ENCODE data around the gene RAD51B.
"Not testable (repeated sequence)": the region's sequence is repeated elsewhere in the genome, so short reads cannot be mapped to it uniquely, and the experiment has no call there.

The RAD51B gene

DNA sequence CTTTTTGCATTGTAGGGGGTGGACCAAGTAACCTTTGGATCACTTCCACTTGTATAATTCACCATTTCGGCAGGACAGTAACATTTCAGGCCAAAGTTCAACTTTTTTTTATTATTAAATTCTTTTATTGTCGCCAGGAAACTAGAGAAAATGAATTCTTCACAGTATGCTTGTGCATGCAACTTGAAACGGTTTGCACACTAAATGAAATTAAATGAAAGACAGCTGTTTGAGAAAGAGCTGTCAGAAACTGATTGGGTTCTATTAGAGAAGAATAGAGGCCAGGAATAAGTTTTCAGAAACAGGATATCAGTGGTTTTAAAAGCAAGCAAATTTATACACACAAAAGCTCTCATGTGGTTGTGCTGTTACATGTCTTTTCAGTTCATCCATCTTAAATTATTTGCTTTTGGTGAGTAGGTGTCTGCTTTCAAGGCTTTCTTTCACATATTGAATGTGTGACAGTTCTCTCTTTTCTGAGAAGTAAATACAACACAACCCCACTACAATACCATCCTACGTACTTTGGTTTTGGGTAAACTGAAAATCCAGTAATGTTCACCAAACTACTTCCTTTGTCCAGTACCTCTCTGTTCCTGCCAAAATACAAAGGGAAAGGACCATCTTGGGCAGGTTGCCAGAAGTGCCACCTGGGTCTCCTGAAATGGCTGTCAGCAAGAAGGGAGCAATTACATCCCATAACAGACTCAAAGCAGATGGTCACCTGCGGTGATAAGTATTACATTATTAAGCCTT, 291.7 kb downstream of the RAD51B start:
- no peak for DNase-seq (ENCODE audit: low read depth in 3 of 3)

DNA sequence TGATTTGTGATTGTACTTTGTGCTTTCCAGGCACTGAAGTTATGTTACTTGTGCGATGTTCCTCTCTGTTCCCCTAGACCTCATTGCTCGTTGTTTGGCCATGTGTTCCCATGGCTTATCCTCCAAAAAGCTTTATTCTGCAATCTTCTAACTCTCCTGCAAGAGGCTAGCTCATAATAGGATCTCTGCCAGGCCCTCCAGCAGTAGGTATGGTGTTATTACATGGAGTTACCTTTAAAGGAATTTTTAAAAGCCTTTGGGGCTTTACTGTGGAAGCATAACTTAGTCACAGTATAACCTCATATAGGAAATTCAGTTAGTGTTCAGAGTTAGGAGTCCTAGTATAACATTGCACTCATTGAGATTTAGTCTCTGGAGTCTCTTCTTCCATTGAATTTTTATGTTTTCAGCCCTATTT, 292.3 kb downstream of the RAD51B start:
- DNase-seq (ENCODE audit: low read depth in 3 of 3): no peak

DNA sequence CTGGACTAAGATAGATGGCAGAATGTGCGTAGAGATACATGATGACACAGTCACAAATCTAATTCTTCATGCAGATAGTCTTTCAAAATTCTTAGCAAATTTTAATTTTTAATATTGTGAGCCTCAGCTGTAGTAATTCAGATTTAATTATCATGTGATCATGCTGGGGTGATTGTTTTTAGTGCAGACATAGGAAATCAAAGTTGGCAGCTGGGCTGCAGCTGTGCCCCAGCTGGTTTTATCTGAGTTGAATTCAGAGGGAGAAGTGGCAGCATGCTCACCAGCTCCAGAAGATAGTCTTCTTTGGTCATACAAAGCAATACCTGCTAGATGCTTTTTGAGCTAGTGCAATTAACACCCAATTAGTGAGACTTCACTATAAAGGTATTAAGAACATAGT, 292.9 kb downstream of the RAD51B start:
- no peak for DNase-seq (ENCODE audit: low read depth in 3 of 3)

DNA sequence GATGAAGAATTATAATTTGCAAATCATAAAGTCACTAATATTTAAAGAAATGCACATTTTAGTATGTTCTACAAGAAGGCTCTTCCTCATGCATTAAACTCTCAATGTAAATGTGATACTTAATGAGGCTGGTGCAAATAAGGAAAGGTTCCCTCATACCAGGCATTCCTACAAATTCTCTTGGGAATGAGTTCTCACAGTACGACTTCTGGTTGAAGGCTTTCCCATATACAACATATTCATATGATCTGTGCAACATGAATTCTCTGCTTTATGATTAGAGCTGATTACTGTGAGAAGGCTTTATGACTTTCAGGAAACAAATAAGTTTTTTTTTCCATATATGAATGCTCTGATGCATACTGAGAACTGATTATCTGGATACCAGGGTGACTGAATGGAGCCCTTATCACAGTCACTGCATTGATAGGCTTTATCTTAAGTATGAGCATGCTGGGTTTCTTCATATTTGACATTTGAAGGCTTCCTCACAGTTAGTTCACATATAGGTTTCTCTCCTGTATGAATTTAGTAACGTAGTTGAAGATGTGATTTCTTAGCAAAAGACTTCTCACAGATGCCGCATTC, 293.9 kb downstream of the RAD51B start:
- no peak for DNase-seq (ENCODE audit: low read depth in 3 of 3)

DNA sequence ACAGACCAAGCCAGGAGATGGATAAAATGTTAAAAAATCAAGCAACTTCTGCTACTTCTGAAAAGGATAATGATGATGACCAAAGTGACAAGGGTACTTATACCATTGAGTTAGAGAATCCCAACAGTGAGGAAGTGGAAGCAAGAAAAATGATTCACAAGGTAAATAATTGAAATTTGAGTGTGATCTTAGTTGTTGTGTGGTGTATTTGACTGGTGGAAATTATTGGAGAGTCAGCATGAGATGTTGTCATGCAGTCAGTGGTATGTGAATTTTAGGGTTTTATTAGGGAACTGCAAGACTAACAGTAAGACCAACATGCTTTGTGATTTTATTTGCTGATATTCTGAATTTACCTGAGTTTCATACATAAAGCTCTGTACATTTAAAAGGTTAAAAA, 296.4 kb downstream of the RAD51B start:
- not testable (repeated sequence) for DNase-seq (ENCODE audit: low read depth in 3 of 3)

DNA sequence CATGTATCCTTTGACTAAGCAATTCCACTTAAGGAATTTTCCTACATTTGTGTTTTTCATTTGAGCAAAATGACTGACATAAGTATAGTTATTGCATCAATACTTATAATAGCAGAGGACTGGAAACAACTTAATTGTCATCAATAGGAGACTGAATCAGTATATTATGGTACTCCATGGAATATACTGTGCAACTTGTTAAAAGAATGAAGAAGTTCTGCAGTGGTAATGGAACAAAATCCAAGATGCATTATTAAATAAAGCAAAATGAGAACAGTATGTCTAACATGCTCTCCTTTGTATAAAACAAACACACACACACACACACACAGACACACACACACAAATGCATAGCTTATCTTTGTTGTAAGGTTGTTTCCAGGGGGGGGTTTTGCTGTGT, 303.1 kb downstream of the RAD51B start:
- DNase-seq (ENCODE audit: low read depth in 3 of 3): no peak

DNA sequence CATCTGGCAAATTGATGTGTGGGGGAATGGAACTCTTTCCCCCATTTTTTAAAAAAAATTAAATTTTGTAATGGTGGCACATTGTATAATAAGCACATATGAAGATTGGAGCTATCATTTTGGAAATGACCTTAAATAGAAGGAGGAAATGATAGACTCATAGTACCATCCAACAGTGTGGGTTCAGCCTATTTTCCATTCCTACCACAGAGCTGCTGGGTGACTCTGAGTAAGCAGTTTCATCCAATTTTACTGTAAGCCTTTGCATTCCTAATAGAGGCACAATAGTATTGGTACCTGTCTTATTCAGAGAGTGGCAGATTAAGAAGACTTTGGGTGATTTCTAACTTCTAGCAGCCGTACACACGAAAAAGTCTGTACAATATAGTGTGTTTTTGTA, 304.5 kb downstream of the RAD51B start:
- DNase-seq (ENCODE audit: low read depth in 3 of 3): no peak

DNA sequence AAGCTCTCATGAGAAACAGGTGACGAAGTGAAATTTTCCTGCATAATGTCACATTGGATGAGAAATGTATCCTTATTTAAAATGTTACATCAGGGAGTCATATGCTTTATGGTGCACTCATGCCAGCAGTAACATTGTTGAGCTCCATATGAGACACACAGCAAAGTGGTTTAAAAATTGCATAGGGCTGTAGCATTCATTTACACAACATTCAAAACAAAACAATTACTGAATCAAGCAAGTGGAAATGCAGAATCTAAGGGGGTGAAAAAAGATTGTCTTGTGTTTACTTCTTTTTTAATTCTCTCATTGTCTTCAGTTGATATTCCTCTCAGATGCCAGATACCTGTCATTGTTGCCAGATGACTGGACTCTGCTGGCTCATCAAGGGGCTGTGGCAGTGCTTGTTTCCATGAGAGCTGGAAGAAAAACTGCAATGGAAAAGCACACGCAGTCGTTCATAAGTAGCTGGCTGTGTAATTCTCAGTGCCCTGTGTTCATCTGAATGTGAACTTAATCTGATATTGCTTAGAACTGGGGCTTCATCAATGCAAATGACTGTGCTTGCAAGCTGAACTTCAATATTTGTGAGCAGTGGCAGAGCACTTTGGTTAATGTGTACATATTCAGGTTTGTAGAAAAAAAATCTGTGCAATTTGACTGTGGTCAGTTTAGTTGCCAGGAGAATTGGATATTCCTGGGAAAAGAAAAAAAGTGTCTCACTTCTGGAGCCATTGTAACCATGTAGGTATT, 305.6 kb downstream of the RAD51B start:
- DNase-seq (ENCODE audit: low read depth in 3 of 3): no peak

DNA sequence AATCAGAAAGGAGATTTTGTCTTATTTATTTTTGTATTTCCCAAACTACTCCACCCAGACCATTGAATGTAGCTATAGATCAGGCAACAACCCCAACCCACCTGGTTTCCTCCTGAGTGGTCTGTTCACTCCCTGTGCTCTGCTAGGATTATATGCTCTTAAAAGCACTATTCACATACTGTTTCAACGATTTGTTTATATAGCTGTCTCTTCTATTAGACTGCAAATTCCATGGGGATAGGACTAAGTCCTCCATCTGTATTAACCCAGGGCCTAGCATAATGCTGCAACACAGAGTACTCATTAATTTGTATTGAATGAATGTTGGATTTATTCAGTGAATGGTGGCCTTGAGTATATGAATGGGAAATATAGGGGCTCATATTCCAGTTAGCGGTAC, 307.6 kb downstream of the RAD51B start:
- DNase-seq (ENCODE audit: low read depth in 3 of 3): no peak

DNA sequence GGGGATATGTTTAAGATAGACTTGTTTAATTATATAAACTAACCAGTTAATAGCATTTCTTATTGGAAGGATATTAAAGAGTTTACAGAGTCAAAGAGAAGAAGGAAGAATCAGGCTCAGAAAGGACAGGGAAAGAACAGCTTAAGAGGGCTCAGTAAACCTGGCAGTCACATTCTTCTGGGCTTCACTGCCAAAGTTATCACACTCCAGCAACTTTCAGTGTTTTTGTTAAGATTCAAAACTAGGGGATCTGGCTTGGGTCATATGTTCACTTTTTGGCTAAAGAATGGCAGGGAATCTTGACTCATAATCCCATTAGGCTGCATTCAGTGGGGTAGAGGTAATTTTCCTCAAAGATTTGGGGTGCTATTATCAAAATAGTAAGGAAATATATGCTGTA, 312.3 kb downstream of the RAD51B start:
- DNase-seq (ENCODE audit: low read depth in 3 of 3): no peak

DNA sequence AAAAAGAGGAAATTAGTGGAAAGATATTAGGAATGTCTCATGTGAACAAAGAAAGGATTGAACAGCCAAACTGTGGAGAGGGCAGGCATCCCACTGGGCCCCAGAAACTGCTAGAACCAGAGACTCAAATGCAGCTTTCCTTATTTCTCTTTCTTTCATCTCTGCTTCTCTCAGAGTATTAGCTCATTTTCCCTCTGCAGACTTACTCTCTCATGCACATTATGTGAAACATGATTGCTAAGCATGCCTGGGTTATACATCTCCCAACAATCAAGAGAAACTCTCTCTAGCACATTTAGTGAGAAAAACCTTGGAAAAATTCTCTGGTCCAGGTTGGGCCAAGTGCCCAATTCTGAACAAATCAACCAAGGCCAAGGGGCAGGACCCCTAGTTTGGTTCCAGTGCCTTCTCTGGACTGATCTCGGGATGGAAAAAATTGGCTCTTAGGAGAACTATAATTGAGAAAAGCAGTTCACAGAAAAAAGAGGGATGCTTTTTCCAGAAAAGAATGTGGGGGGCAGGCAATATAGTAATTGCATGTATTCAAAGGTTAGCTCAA, 313.1 kb downstream of the RAD51B start:
- no peak for DNase-seq (ENCODE audit: low read depth in 3 of 3)

DNA sequence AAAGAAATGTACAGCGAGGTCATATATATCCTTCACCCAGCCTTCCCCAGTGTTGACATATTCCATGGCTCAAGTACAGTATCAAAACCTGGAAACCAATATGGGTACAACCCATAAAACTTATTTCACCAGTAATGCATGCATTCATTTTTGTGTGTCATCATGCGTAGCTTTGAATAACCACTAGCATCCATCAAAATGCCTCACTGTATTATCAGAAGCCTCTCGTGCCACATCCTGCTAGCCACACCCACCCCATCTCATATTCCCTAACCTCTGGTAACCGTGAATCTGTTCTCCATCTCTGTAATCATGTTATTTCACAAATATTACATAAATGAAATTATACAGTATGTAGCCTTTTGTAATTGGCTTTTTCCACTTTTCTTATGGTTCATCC, 314.3 kb downstream of the RAD51B start:
- DNase-seq (ENCODE audit: low read depth in 3 of 3): no peak

DNA sequence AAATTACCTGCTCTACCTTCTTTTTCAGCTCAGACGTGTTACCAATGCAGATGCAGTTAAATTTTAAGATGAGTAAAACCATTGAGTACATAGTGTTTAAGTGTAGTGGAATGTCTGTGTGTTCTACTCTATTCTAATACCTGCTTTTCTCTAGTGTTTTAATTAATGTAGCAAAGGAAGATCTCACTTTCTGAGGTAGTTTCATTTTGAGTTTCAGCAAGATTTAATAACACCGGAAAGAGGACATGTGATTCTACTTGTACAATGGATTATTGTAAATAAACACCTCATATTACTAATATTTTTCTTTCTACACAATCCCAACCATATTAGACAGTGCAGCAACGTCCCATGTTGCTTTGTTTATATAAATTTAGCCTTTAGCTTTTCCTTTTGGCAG, 315.4 kb downstream of the RAD51B start:
- DNase-seq (ENCODE audit: low read depth in 3 of 3): no peak

DNA sequence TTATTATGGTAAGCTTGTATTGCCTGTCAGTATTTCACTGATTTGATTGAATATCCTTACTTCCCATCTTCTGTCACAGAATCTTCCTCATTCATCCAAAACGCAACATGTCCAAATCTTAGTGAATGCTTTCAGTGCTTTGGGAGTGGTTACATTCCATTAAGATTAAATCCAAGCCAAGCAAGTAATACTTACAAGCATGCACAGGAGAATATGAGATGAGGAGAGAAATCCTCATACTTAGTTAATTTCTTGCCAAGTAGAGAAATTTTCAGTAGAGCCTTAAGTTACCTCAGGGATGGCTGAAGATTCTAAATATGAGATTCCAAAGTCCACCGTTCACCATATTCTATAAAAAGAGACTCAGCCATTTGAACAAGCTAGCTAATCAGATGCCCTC, 316.0 kb downstream of the RAD51B start:
- no peak for DNase-seq (ENCODE audit: low read depth in 3 of 3)

DNA sequence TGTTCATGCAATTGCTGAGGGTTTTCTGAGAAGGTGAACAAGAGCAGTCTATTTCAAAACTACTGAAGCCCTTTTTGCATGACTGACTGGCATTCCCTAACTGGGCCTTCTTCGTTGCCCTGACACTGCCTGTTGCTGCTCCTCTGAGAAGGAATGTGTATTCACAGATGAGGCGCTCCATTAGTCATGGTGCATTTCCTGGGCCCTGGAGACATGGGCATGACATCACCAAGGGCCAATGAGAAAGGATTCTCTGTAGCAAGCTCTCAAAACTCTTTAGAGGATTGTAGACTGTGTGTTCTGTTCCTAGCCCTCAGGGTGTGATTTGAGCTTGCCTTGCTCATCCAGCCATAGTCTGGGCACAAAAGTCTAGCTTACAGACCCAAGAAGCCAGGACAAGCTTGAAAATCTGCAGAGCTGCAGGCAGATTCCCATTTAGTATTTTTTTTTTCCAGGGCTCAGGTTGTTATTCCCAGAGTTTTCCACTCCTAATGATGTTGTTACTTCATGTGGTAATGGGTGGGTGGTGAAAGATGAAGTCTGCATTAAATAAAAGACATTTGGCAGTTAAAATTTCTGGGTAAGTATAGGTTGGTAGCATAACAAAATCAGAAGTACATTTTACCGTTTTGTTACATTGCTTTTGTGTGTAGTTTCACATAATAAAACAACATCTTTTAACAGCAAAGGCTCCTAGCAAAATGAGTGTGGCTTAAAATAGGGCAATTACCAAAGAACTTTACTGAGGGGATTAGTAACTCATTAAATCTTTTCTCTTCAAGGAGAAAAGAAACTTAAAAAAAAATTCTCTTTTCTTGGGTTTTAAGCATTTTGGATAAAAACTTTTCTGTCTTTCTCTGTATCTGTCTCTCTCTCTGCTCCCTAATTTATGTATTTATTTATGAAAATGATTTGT, 318.4 kb downstream of the RAD51B start:
- no peak for DNase-seq (ENCODE audit: low read depth in 3 of 3)

DNA sequence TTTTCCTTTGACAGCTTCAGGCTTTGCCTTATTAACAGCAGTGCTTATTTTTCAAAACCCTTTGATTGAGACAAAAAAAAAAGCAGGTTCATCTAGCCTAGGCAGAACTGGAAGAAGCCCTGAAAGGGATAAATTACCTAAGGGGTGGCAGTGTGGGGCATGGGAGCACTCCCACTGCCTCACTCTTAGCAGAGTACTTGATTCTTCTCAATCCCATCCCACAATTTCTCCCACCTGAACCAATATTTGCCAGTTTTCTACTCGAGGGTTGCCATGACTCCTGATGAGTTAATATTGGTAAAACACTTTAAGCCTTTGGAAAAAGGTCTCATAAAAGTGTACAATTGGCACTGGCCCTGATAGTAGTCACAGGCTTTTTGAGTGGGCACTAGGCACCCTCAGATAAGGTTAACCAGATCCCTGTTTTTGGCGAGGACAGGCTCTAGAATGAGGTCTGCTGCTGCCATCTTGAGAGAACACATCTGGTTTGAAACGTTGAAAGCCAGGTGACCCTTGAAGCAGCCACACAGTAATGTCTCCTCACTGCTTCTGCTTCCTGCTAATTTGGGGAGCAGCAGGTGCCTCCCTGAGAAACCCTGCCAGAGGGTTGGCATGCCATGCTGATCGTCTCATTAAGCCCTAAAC, 320.0 kb downstream of the RAD51B start:
- DNase-seq (ENCODE audit: low read depth in 3 of 3): no peak

DNA sequence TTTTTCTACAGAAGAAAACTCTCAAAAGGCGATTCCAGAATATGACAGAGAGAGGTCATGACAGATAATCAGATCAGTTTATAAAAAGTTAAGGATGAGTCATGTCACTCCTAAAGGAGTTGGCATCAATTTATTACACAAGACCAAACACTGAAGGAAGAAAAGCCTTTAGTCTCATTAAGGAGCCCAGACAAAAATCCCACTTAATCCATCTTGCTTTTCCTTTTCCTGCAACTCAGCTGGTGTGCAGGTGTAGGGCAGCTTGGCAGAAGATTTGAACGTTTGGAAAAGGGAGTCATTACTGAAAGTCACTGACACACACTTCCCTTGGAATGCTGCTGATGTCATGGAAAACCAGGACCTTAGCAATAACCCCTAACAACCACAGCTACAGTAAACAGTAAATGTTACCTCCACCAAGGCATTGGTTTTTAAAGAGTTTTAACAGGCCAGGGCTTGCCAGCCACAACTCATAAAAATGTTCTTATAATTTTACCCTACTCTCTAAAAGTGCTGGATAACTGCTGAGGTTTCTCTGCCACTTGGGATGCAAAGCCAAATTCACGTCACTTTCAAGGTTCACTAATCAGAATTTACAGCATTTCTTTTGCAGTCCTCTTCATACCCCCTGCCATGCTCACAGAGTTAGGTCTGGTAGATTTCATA, 320.6 kb downstream of the RAD51B start:
- DNase-seq (ENCODE audit: low read depth in 3 of 3): no peak

DNA sequence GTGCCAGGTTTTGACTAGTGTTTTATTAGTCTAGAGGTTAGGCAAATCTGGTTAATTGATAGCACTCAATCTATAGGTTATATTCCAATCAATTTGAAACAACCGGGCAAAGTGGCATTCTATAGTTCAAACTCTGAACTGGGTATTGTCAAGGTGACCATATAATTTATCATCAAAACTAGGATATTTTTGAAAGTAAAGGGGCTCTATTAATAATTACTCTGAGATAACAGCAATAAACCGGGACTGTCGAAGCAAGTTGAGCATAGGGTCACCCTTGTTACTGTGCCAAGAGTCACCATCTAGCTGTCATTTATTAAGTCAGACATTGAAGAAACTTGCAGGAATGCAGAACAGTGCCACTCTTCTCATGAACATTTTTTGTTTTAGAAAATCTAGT, 321.2 kb downstream of the RAD51B start:
- DNase-seq (ENCODE audit: low read depth in 3 of 3): no peak

DNA sequence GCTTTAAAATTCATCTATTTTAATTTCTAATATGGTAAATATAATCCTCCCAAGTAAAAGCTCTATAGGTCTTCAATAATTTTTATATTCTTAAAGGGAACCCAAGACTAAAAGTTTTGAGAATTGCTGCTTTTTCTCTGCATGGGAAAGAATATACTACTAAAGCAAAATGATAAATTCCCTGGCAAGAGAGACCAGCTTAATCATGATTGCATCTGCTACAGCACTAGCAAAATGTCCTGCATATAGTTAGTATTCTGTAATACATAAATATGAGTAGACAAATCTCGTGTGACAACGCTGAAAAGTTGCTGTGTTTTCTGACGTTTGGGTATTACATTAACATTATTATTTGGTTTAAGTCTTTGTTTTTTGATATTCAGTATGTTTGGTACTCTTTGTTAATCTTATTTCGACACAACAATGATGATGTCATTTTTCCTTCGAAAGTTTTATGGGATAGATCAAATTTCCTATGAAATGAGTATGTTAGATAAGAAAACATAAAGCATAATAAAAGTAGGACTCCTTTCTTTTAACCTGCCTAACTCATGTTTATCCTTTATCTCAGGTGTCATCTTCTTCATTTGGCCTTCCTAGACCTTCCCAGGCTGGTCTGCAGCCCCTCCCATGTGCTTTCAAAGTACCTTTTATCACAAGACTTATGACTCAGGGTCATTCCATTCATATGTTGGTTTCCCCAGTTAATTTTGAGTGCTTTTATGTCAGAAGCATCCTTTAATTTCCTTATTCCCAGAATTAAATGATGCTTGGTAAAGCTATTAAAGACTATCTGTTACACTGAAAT, 321.9 kb downstream of the RAD51B start:
- no peak for DNase-seq (ENCODE audit: low read depth in 3 of 3)

DNA sequence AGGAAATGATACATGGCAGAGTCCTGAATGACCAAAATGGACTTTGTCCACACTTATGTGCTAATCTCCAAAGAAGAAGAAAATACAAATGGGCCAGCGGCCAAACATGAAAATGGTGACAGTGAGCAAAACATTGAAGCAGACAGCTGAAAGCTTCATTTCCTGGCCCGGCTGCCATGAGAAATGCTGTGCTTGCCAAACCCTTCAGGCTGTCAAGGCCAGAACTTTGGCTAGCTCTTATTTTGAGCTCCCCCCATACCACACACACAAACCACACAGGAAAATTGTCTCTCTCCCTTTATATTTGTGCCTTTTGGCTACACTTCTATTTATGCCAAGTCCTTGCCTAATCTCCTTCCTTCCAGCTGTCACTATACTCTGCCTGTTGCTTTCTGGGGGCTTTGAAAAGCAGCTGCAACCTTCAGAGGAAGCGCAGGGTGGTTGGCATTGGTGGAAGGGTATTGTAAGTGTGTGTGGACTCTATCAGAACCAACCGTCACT, 323.8 kb downstream of the RAD51B start:
- no peak for DNase-seq (ENCODE audit: low read depth in 3 of 3)

All from stimulated activated CD4-positive, alpha-beta T cell treated with anti-CD3 and anti-CD28 coated beads, TNF-alpha, amount 100 ng/mL, for 4 hours (primary cell).